22Rv1 (cell line): ENCODE results near the gene SNAPIN.

Source experiments
- CTCF ChIP-seq: fragments of 450-650 bp; IDR thresholded peaks from 2 replicates; pipeline ENCODE4 v1.5.1; 2017; ENCODE audit warnings: mild to moderate bottlenecking
- ZFX ChIP-seq: fragments of 450-650 bp; IDR thresholded peaks from 2 replicates; pipeline ENCODE4 v1.6.1; 2017; ENCODE audit warnings: antibody characterized with exemption, borderline replicate concordance

- no peak for TF ChIP-seq CTCF
- TF ChIP-seq ZFX: no peak
Measured at GRCh38 chr1:153629971-153630370, 28.5 kb upstream of the SNAPIN start.
